ENCODE data around the gene LYPD1.

The LYPD1 gene

DNA sequence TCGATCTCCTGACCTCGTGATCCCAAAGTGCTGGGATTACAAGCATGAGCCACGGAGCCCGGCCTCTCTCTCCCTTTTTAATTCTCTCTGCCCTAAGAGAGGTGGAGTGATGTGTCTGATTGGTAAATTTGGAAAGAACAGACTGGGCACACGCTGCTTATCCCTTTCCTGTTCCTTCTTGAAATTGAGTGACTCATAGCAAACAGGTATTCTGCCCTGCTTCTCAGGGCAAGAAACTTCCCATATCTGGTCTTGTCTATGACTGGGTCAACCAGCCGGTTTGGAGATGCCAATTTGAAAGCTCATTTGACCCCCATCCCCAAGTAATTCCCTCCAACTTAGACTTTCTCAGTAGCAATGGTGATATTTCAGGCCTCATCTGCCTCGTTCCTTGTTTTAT is 15.0 kb downstream of the LYPD1 start:
- no peaks in the 10 kb centered on the region for H3K9me3 ChIP-seq
- no peak overlapping the region for H3K27ac ChIP-seq
- no peak overlapping the region for H3K4me3 ChIP-seq
- TF ChIP-seq, protein P1, sequence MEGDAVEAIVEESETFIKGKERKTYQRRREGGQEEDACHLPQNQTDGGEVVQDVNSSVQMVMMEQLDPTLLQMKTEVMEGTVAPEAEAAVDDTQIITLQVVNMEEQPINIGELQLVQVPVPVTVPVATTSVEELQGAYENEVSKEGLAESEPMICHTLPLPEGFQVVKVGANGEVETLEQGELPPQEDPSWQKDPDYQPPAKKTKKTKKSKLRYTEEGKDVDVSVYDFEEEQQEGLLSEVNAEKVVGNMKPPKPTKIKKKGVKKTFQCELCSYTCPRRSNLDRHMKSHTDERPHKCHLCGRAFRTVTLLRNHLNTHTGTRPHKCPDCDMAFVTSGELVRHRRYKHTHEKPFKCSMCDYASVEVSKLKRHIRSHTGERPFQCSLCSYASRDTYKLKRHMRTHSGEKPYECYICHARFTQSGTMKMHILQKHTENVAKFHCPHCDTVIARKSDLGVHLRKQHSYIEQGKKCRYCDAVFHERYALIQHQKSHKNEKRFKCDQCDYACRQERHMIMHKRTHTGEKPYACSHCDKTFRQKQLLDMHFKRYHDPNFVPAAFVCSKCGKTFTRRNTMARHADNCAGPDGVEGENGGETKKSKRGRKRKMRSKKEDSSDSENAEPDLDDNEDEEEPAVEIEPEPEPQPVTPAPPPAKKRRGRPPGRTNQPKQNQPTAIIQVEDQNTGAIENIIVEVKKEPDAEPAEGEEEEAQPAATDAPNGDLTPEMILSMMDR (IDR thresholded peaks at IDR 0.05), result no peak
- intact Hi-C loops (cut with DNase I; ENCODE audit: low total_unique reads), result no loop called here
- no peaks in the 10 kb centered on the region for H3K36me3 ChIP-seq
- no peak for DNase-seq
- H3K27me3 ChIP-seq, result no peaks in the 10 kb centered on the region
- H3K4me1 ChIP-seq, result no peaks in the 10 kb centered on the region

DNA sequence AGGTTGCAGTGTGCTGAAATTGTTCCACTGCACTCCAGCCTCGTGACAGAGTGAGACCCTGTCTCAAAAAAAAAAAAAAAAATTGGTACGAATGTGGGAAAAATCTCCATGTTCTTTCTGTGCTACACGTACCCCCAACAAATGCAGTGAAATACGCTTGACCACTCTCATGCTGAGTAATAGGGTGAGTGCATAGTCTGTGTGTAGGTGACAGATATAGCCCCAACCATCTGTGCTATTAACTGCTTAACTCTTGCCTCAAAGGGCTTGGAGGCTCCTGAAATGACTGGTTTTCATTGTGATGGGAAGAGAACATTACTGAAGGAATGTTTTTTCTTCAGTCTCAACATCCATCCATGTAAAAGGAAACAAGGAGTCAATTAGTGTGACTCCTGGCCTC is 15.7 kb downstream of the LYPD1 start:
- H3K4me3 ChIP-seq, result no peak overlapping the region
- TF ChIP-seq, protein P1 (IDR thresholded peaks at IDR 0.05), result no peak

GRCh38 chr2:132652474-132652873 is 17.5 kb downstream of the LYPD1 start:
- Histone ChIP-seq H3K9me3 (no peaks in the 10 kb centered on the region), H3K27ac (no peak overlapping the region), H3K27me3 (no peaks in the 10 kb centered on the region), H3K4me3 (no peak overlapping the region), H3K36me3 (no peaks in the 10 kb centered on the region), H3K4me1 (no peaks in the 10 kb centered on the region)
- no peak for DNase-seq
- TF ChIP-seq, protein P1 (IDR thresholded peaks at IDR 0.05), result no peak
- intact Hi-C loops (cut with DNase I; ENCODE audit: low total_unique reads), result no loop called here

More for the DNA sequence above, 15.7 kb downstream of the LYPD1 start:
- Histone ChIP-seq H3K4me1 (no peaks in the 10 kb centered on the region), H3K27ac (no peak overlapping the region), H3K27me3 (no peaks in the 10 kb centered on the region), H3K9me3 (no peaks in the 10 kb centered on the region), H3K36me3 (no peaks in the 10 kb centered on the region)
- no peak for DNase-seq
- intact Hi-C loops (cut with DNase I; ENCODE audit: low total_unique reads), result no loop called here

DNA sequence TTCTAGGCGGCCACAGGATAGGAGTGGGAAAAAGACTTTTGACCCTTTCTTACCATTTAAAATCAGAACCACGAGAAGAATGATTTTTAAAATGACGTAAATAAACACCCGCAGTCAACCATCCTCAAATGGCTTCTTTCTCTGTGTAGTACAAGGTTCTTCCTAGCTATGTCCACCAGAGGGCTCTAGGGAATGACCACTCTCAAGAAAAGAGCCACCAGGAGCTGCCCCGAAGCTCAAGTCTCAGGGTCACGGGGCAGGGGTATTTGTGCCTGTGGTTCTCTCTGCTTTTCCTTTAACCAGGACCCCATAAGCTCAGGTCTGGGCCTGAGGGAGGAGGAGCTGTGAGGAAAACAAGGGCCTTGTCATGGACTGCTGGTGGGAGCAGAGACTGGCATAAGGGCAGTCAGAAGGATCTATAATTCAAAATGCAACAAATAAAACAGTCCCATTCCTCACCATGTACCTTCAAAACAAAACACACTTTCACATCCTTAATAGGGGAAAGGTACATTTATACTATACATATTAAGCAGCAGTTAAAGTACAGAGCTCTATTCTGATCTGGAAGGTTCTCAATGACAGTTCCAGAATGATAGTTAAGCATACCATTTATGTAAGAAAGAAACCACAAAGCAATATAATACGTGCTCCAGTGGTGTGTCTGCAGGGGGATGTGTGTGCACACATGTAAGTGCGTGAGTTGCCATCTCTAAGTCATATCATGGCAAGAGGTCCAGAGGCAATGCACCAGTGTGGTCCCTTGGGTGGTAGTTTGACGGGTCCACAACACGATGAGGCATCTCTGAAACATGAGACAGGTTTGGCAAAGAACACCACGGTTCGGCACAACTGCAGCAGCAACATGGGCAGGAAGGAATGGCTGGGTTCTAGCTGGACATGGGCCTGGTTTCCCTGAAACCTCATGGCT is 18.6 kb downstream of the LYPD1 start:
- Histone ChIP-seq H3K9me3 (no peaks in the 10 kb centered on the region), H3K27ac (no peak overlapping the region), H3K27me3 (no peaks in the 10 kb centered on the region), H3K4me3 (no peak overlapping the region), H3K4me1 (no peaks in the 10 kb centered on the region), H3K36me3 (no peaks in the 10 kb centered on the region)
- DNase-seq, result no peak
- TF ChIP-seq, protein P1 (IDR thresholded peaks at IDR 0.05), result no peak
- intact Hi-C loops (cut with DNase I; ENCODE audit: low total_unique reads), result no loop called here

DNA sequence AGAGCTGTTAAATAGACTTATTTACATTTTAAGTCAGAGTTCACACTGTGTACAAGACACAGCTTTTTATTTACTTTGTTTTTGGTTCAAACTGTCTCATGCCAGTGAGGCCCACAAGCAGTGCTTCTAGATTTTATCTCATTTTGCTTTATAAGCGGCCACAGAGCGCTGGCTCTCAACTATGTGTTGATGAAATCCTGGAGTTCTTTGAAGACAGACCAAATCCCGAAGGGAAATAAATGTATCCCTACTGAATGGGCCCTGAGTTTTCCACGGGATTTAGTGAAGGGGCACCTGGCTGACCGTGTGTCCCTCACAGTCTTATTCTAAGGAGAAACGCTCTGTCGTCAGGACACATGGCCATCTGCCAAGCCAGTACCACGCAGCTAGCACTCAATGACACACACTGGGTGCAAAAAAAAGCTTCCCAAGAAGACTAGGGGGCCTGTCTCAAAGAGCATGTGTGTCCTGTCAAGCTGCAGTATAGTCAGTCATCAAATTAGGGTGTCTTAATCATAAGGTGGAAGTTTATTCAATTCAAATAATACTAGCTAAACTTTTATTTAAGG is 23.4 kb downstream of the LYPD1 start:
- intact Hi-C loops (cut with DNase I; ENCODE audit: low total_unique reads), result no loop called here
- no peak for DNase-seq
- Histone ChIP-seq H3K4me3 (no peak overlapping the region), H3K4me1 (no peaks in the 10 kb centered on the region), H3K27ac (no peak overlapping the region), H3K36me3 (no peaks in the 10 kb centered on the region), H3K9me3 (no peaks in the 10 kb centered on the region), H3K27me3 (peaks cover 0 to 3% of the 10 kb centered on the region in 2 donors)
- TF ChIP-seq, protein P1 (IDR thresholded peaks at IDR 0.05), result no peak

Data from tibial artery (tissue), 4 donors.